Pancreas (tissue), 10 donors: ENCODE measurements around the gene DNAH2. TPM values are rescaled to one million over a fixed set of nuclear protein-coding genes. Genes with fewer than 3 reads are reported as not detected.

Experiments
- ATAC-seq, 4 donors: fragments of 200-7000 bp; cut with Tn5 transposase; one replicate each; pipeline versions ENCODE4 v1.8.0 to v1.9.1; 2020; ENCODE audit warnings: mild to moderate bottlenecking in 4 of 4, moderate library complexity in 4 of 4
- DNase-seq, 6 donors: peaks; one replicate each; pipeline ENCODE4 v3.0.0-alpha.2; 2020
- FAIRE-seq: peaks from 2 replicates; lab custom pipeline; 2012; peaks lifted over from hg19 to GRCh38; lab: Jason Lieb, UNC
- H3K27ac ChIP-seq, 4 donors: fragments of 200-600 bp; sonication (generic); 1 replicate in 3 of 4; 2 replicates in 1 of 4; pipeline versions ENCODE4 v1.5.0 to v1.8.0; 2020
- H3K27me3 ChIP-seq, 4 donors: fragments of 200-600 bp; one replicate each; pipeline ENCODE4 v1.8.0; 2021
- H3K36me3 ChIP-seq, 3 donors: fragments of 200-600 bp; sonication (generic) in 1 of 3; one replicate each; pipeline versions ENCODE4 v1.5.0 to v1.8.0; 2020 to 2021
- H3K4me1 ChIP-seq, 3 donors: fragments of 200-600 bp; one replicate each; pipeline ENCODE4 v1.8.0; 2021
- H3K4me3 ChIP-seq, 4 donors: fragments of 200-600 bp; sonication (generic) in 2 of 4; one replicate each; pipeline versions ENCODE4 v1.5.0 to v1.8.0; 2020 to 2021
- H3K9me3 ChIP-seq, 4 donors: fragments of 200-600 bp; one replicate each; pipeline ENCODE4 v1.8.0; 2021
- WGBS, 2 donors: extraction: QIAGEN DNeasy Blood & Tissue Kit; methylation state at CpG; one replicate each; pipeline ENCODE4 v1.1.7; 2013; 5-methylcytosine and 5-hydroxymethylcytosine counted together
- intact Hi-C, 3 donors: fragments of 100-400 bp; cut with DNase I; formaldehyde crosslinking; loops; one replicate each; pipeline versions ENCODE4 v1.11.1 to v1.14.2; 2022
- polyA plus RNA-seq, 2 donors: library from polyadenylated mRNA; stranded (reverse); fragments of 200-250 nt; gene quantifications; one replicate each; pipeline ENCODE4 v1.2.3, GENCODE V29; 2013
- total RNA-seq, 6 donors: library from RNA; stranded (reverse); fragmentation: NEBNext Ultra II Directional in 4 of 6; extraction: Animal tissue kit (Norgen Biotek cat#: 25700) in 4 of 6; gene quantifications; one replicate each; pipeline versions ENCODE4 v1.2.1 to v1.2.4, GENCODE V29; 2021 to 2023
- TF ChIP-seq, protein P1 (sequence below), 4 donors: fragments of 200-600 bp; sonication (generic) in 3 of 4; IDR thresholded peaks; one replicate each; pipeline versions ENCODE4 v1.5.0 to v1.8.0; 2021; ENCODE audit warnings: antibody characterized with exemption in 4 of 4
- donor health status: healthy with polysubstance abuse.
- donor health status: DM: no; HTN: no; CAD: no; lungs with moderate emphysema.
- donor health status: DM: no; HTN: no; CAD: no.
- donor health status: control.
- donor health status: control.
- donor health status: Bipolar disorder and iron deficiency.
- donor health status: DM: yes; HTN: yes; CAD: no.
- donor health status: DM: no; HTN: no; CAD: no.
- donor health status: DM: no; HTN: no; CAD: no.
- donor health status: DM: yes; HTN: yes; CAD: no.

Gene DNAH2
- total and polyA plus RNA-seq, 8 donors: 0.09 to 0.52 (median 0.24) TPM

DNA sequence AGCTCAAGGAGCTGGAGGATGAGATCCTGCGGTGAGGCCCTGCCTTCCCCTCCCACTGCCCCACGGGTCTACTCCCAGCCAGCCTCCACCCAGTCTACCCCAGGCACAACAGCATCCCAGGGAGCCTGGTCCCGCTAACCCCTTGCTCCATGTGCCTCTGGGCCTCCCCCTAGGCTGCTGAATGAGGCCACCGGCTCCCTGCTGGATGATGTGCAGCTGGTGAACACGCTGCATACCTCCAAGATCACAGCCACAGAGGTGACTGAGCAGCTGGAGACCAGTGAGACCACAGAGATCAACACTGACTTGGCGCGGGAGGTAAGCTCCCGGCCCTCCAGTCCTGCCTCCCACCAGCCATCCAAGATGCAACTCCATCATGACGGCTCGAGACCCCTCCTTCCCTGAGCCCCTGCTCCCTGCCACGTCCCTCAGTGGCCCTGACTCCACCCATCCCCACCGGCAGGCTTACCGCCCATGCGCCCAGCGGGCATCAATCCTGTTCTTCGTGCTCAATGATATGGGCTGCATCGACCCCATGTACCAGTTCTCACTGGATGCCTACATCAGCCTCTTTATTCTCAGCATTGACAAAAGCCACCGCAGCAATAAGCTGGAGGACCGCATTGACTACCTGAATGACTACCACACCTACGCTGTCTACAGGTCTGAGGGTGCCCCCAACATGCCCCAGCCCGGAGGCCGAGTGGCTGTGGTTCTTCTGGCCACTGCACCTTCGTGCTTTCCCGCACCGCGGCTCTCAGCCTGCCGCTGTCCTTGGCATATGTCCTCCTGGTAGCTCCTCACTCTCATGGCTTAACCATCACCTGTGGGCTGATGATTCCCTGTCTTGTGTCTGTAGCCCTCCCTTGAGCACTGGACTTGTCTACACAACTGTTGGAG, 101.5 kb downstream of the DNAH2 start:
- TF ChIP-seq, protein P1, sequence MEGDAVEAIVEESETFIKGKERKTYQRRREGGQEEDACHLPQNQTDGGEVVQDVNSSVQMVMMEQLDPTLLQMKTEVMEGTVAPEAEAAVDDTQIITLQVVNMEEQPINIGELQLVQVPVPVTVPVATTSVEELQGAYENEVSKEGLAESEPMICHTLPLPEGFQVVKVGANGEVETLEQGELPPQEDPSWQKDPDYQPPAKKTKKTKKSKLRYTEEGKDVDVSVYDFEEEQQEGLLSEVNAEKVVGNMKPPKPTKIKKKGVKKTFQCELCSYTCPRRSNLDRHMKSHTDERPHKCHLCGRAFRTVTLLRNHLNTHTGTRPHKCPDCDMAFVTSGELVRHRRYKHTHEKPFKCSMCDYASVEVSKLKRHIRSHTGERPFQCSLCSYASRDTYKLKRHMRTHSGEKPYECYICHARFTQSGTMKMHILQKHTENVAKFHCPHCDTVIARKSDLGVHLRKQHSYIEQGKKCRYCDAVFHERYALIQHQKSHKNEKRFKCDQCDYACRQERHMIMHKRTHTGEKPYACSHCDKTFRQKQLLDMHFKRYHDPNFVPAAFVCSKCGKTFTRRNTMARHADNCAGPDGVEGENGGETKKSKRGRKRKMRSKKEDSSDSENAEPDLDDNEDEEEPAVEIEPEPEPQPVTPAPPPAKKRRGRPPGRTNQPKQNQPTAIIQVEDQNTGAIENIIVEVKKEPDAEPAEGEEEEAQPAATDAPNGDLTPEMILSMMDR (IDR thresholded peaks at IDR 0.05): no peak
- no peaks in the 10 kb centered on the region for H3K9me3 ChIP-seq
- no peak overlapping the region for H3K27ac ChIP-seq
- DNase-seq (no peak), ATAC-seq (no peak), FAIRE-seq (no peak)
- H3K4me3 ChIP-seq: no peak overlapping the region
- no peaks in the 10 kb centered on the region for H3K27me3 ChIP-seq
- no peaks in the 10 kb centered on the region for H3K36me3 ChIP-seq
- WGBS, 2 donors: 82 to 92% methylated on average over 25 to 27 of the region's 27 CpGs
- intact Hi-C loops: no loop called here
- H3K4me1 ChIP-seq: no peaks in the 10 kb centered on the region

DNA sequence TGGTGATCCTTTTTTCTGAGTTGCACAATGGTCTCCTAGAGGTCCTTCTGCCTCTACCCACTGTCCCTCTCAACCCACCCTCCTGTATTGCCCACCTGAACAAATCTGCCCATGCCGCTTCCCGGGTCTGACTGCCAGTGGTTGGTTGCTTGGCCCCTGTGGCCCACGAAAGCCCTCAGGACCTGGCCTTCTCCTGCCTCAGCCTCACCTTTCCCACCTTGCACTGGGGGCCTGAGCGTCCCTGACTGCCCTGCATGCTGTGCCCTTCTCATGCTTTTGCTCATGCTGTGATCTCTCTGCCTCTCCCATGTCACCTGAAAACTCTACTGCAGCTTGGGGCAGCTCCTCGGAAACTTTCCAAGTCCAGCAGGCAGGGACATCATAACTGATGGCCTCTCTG, 102.7 kb downstream of the DNAH2 start:
- TF ChIP-seq, protein P1 (IDR thresholded peaks at IDR 0.05): no peak
- H3K9me3 ChIP-seq: no peaks in the 10 kb centered on the region
- H3K4me3 ChIP-seq: no peak overlapping the region
- DNase-seq (no peak), FAIRE-seq (no peak), ATAC-seq (no peak)
- H3K4me1 ChIP-seq: peaks cover 0 to under 1% (median 0%) of the 10 kb centered on the region in 3 donors
- no peaks in the 10 kb centered on the region for H3K36me3 ChIP-seq
- intact Hi-C loops: no loop called here
- H3K27me3 ChIP-seq: no peaks in the 10 kb centered on the region
- no peak overlapping the region for H3K27ac ChIP-seq
- 63 to 80% methylated on average over 5 of the region's 5 CpGs for WGBS, 2 donors

DNA sequence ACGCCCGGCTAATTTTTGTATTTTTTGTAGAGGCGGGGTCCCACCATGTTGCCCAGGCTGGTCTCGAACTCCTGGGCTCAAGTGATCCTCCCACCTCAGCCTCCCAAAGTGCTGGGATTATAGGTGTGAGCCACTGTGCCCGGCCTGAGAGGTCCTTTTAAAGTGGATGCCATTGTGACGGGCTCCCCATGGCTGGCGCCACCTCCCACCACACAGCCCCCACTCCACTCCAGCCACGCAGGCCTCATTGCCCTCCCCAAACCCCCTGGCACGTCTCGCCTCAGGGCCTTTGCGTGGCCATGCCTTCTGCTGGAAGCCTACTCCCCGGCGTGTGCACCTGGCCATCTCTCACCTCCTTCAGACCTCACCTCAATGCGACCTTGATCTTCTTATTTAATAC, 104.6 kb downstream of the DNAH2 start:
- DNase-seq (no peak), ATAC-seq (no peak), FAIRE-seq (no peak)
- Histone ChIP-seq H3K36me3 (no peaks in the 10 kb centered on the region), H3K9me3 (no peaks in the 10 kb centered on the region), H3K4me3 (no peak overlapping the region), H3K27me3 (no peaks in the 10 kb centered on the region), H3K27ac (no peak overlapping the region), H3K4me1 (peaks cover 0 to 8% (median 3%) of the 10 kb centered on the region in 3 donors)
- TF ChIP-seq, protein P1 (IDR thresholded peaks at IDR 0.05): no peak
- intact Hi-C loops: no loop called here
- 51 to 60% methylated on average over 14 of the region's 14 CpGs for whole genome bisulfite sequencing, 2 donors

DNA sequence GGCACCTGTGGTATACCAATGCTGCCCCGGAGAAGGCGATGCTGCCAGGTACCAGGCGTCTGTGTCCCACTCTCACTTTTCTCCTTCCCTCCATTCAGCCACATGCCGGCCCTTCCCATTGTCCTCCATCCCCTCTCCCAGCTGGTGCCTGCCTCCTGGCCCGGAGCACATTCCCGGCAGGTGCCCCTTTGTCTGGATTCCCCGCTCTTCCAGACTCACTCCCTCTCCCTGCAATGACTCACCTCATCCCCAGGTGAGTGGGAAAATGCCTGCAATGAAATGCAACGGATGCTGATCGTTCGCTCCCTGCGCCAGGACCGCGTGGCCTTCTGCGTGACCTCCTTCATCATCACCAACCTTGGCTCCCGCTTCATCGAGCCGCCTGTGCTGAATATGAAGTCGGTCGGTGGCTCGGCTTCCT, 106.0 kb downstream of the DNAH2 start:
- TF ChIP-seq, protein P1 (IDR thresholded peaks at IDR 0.05): no peak
- H3K4me3 ChIP-seq: no peak overlapping the region
- ATAC-seq (no peak), DNase-seq (no peak), FAIRE-seq (no peak)
- intact Hi-C loops: no loop called here
- H3K9me3 ChIP-seq: no peaks in the 10 kb centered on the region
- no peaks in the 10 kb centered on the region for H3K27me3 ChIP-seq
- WGBS, 2 donors: 79 to 85% methylated on average over 20 of the region's 20 CpGs
- no peak overlapping the region for H3K27ac ChIP-seq
- H3K4me1 ChIP-seq: peaks cover 0 to 8% (median 3%) of the 10 kb centered on the region in 3 donors
- no peaks in the 10 kb centered on the region for H3K36me3 ChIP-seq
